Adrenal gland (tissue), 5 donors: Measurements from ENCODE around the gene CABCOCO1.

ENCODE experiments used
- POLR2A ChIP-seq, 2 donors: fragments of 450-650 bp; IDR thresholded peaks; one replicate each; pipeline ENCODE4 v1.6.1; 2017; ENCODE audit warnings: antibody characterized with exemption in 2 of 2, mild to moderate bottlenecking in 2 of 2, moderate library complexity in 1 of 2
- TF ChIP-seq, protein P1 (sequence below), 6 experiments: fragments of 450-650 bp in 4 of 6; fragments of 200-600 bp in 2 of 6; sonication (generic) in 1 of 6; IDR thresholded peaks; 1 replicate in 5 of 6; 2 replicates in 1 of 6; pipeline versions ENCODE4 v1.5.1 to v1.8.0; 2016 to 2021; ENCODE audit warnings: antibody characterized with exemption in 6 of 6, mild to moderate bottlenecking in 2 of 6, moderate library complexity in 1 of 6
- donor health status: DM: no; HTN: no; CAD: no.

DNA sequence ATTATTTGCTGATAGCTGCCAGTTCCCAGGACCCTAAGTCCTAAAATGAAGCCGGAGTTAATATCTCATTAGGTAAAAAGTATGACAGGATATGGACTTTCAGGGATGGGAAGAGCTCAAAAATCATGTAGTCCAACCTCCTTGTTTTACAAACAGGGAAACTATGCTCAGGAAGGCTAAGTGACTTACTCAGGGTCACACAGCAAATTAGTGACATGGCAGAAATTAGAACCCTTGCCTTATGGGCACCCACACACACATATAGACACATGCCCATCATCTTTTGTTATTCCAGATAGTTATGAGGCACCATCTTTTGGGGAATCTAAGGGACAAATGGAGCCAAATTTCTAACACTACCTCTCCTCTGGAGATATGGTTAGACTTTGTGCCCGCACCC lies 147.5 kb downstream of the CABCOCO1 start:
- TF ChIP-seq POLR2A (IDR thresholded peaks at IDR 0.05), result no peak
- TF ChIP-seq, protein P1, sequence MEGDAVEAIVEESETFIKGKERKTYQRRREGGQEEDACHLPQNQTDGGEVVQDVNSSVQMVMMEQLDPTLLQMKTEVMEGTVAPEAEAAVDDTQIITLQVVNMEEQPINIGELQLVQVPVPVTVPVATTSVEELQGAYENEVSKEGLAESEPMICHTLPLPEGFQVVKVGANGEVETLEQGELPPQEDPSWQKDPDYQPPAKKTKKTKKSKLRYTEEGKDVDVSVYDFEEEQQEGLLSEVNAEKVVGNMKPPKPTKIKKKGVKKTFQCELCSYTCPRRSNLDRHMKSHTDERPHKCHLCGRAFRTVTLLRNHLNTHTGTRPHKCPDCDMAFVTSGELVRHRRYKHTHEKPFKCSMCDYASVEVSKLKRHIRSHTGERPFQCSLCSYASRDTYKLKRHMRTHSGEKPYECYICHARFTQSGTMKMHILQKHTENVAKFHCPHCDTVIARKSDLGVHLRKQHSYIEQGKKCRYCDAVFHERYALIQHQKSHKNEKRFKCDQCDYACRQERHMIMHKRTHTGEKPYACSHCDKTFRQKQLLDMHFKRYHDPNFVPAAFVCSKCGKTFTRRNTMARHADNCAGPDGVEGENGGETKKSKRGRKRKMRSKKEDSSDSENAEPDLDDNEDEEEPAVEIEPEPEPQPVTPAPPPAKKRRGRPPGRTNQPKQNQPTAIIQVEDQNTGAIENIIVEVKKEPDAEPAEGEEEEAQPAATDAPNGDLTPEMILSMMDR (IDR thresholded peaks at IDR 0.05), result no peak
